Smooth muscle cell (in vitro differentiated cells): ENCODE data around the gene ZCCHC17. TPM values are rescaled to one million over a fixed set of nuclear protein-coding genes. Genes with fewer than 3 reads are reported as not detected.

Experiments
- DNase-seq: peaks from one replicate; lab custom pipeline; 2025; ENCODE audit not compliant: unreplicated experiment; lab: John Stamatoyannopoulos, UW
- H2AFZ ChIP-seq: fragments of 200-600 bp; sonication (generic); 2 replicates; pipeline ENCODE4 v1.6.0; 2016; ENCODE audit warnings: antibody characterized with exemption, low read depth, mild to moderate bottlenecking
- H3F3A ChIP-seq: fragments of 200-600 bp; sonication (generic); 2 replicates; pipeline ENCODE4 v1.6.0; 2017; ENCODE audit warnings: antibody characterized with exemption, low read depth
- H3K27ac ChIP-seq: fragments of 200-600 bp; sonication (generic); 2 replicates; pipeline ENCODE4 v1.5.1; 2016; ENCODE audit warnings: low read depth, mild to moderate bottlenecking
- H3K27me3 ChIP-seq: fragments of 200-600 bp; sonication (generic); 2 replicates; pipeline ENCODE4 v1.6.1; 2016; ENCODE audit warnings: low read depth, mild to moderate bottlenecking
- H3K36me3 ChIP-seq: fragments of 200-600 bp; sonication (generic); 2 replicates; pipeline ENCODE4 v1.5.1; 2016; ENCODE audit warnings: low read depth
- H3K4me1 ChIP-seq: fragments of 200-600 bp; sonication (generic); 2 replicates; pipeline ENCODE4 v1.5.1; 2016; ENCODE audit warnings: low read depth
- H3K4me2 ChIP-seq: fragments of 200-600 bp; sonication (generic); 2 replicates; pipeline ENCODE4 v1.6.0; 2016; ENCODE audit warnings: mild to moderate bottlenecking
- H3K4me3 ChIP-seq: fragments of 200-600 bp; sonication (generic); 2 replicates; pipeline ENCODE4 v1.5.1; 2016; ENCODE audit warnings: mild to moderate bottlenecking
- H3K79me2 ChIP-seq: fragments of 200-600 bp; sonication (generic); 2 replicates; pipeline ENCODE4 v1.6.0; 2016; ENCODE audit warnings: low read depth, mild to moderate bottlenecking
- H3K9ac ChIP-seq: fragments of 200-600 bp; sonication (generic); 2 replicates; pipeline ENCODE4 v1.6.0; 2016; ENCODE audit warnings: low read depth
- H3K9me3 ChIP-seq: fragments of 200-600 bp; sonication (generic); replicated peaks from 2 replicates; pipeline ENCODE4 v1.5.1; 2016; ENCODE audit warnings: low read depth
- H4K20me1 ChIP-seq: fragments of 200-600 bp; sonication (generic); 2 replicates; pipeline ENCODE4 v1.6.0; 2016; ENCODE audit warnings: low read depth
- WGBS: methylation state at CpG from one replicate; pipeline ENCODE4 v1.1.7; 2016; ENCODE audit warnings: low lambda C conversion rate; 5-methylcytosine and 5-hydroxymethylcytosine counted together
- polyA plus RNA-seq: library from polyadenylated mRNA; unstranded; fragments of >200 nt; fragmentation: Nextera tagmentation; extraction: Ambion mirVana; gene quantifications from 2 replicates; pipeline ENCODE4 v1.2.1, GENCODE V29; 2016
- total RNA-seq: library from RNA; depleted of rRNA; stranded (reverse); fragments of >200 nt; gene quantifications from 2 replicates; pipeline ENCODE4 v1.2.3, GENCODE V29; 2014
- TF ChIP-seq, protein P1 (sequence below): fragments of 200-600 bp; sonication (generic); IDR thresholded peaks from 2 replicates; pipeline ENCODE4 v1.5.1; 2017; ENCODE audit warnings: borderline replicate concordance, mild to moderate bottlenecking, antibody characterized with exemption; ENCODE audit not compliant: insufficient read depth, poor library complexity, severe bottlenecking

Gene ZCCHC17
- total and polyA plus RNA-seq, 2 experiments from 2014 or later = 34.2 to 47.3 TPM

DNA sequence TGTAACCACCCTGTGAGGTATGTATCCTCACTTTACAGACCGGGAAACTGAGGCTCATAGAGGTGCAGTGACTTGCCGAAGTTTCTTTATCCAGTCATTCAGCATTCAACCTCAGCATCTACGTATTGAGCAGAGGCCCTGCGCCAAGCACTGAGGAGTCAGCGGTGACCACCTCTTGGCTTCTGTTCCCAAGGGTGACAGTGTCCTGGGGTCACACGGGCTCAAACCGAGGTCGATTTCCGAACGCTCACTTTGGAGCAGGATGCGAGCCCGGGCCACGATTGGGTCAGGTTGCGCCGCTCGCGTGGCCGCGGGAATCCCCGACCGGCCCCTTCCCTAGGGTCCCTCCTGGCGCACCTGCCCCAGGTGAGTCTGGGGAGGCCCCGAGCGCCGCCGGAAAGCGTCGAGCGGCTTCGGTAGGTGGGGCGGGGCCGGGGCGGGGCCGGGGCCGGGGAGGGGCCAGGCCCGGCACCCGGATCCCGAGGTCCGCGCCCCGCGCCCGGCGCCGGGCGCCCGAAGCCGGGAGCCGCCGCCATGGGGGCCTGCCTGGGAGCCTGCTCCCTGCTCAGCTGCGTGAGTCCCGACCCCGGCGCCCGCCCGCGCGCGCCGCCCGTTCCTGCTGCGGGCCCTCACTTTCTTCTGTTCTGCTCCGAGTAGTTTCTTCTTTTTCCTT is 116.0 kb downstream of the ZCCHC17 start, which contains the start of gene SERINC2:
TSS of gene SERINC2 (plus strand) at position 482 of the 673 bp plus-strand sequence. CDS start at position 535, 53 bp downstream.
- H3K4me2 ChIP-seq = peak within 1 kb of the TSS; percentile 96
- H3K4me3 ChIP-seq = peak within 1 kb of the TSS; percentile 73
- peaks cover 10% of the 10 kb centered on the region for H3K27me3 ChIP-seq
- peaks cover 11% of the 10 kb centered on the region for H3K4me1 ChIP-seq
- H3K9ac ChIP-seq = peak within 1 kb of the TSS; percentile 77
- TF ChIP-seq, protein P1, sequence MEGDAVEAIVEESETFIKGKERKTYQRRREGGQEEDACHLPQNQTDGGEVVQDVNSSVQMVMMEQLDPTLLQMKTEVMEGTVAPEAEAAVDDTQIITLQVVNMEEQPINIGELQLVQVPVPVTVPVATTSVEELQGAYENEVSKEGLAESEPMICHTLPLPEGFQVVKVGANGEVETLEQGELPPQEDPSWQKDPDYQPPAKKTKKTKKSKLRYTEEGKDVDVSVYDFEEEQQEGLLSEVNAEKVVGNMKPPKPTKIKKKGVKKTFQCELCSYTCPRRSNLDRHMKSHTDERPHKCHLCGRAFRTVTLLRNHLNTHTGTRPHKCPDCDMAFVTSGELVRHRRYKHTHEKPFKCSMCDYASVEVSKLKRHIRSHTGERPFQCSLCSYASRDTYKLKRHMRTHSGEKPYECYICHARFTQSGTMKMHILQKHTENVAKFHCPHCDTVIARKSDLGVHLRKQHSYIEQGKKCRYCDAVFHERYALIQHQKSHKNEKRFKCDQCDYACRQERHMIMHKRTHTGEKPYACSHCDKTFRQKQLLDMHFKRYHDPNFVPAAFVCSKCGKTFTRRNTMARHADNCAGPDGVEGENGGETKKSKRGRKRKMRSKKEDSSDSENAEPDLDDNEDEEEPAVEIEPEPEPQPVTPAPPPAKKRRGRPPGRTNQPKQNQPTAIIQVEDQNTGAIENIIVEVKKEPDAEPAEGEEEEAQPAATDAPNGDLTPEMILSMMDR = no peak
- no peak within 1 kb of the TSS for H3K27ac ChIP-seq
- H2AFZ ChIP-seq = peak within 1 kb of the TSS; percentile 95
- no peak for DNase-seq
- H3K9me3 ChIP-seq = no peaks in the 10 kb centered on the region
- H4K20me1 ChIP-seq = peaks cover 15% of the 10 kb centered on the region
- no peaks in the 10 kb centered on the region for H3K36me3 ChIP-seq
- 8% methylated on average over 26 of the region's 63 CpGs for WGBS
- no peaks in the 10 kb centered on the region for H3K79me2 ChIP-seq
- H3F3A ChIP-seq = no peaks in the 10 kb centered on the region

DNA sequence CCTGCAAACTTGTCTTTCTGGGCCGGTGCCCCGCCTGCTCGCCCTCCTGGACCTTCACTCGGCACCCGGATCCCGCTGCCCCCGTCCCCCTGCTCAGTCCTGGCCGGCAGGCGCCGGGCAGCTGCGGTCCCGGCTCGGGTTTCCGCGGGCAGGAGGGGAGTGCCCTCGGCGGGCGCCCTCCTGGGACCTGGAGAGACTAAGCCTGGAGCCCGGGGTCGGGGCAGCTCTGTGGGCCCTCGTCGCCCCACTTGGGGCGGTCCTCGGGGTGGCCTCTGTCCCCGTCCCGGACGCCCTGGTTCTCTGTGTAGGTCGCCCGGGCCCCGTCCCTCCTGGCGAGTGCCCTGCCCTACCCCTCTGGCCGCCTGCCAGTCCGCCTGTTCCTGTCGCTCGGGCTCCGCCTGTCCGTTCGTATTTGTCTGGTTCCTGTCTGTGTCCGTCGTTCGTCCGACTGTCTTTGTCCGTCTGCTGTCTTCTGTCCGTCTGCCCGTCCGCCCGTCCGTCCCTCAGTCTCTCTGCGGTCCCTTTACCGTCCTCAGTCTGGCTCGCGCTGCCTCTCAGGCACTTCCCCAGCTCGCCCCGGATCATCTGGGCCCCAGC is 116.7 kb downstream of the ZCCHC17 start:
- Histone ChIP-seq H2AFZ (peak overlapping the region; percentile 95), H3K79me2 (no peaks in the 10 kb centered on the region), H3K4me1 (peaks cover 11% of the 10 kb centered on the region), H3K36me3 (no peaks in the 10 kb centered on the region), H4K20me1 (peaks cover 17% of the 10 kb centered on the region), H3K27ac (no peak overlapping the region), H3K4me2 (peak overlapping the region; percentile 96), H3K9ac (peak overlapping the region; percentile 77), H3K4me3 (peak overlapping the region; percentile 73), H3K27me3 (peaks cover 10% of the 10 kb centered on the region), H3K9me3 (no peaks in the 10 kb centered on the region), H3F3A (no peaks in the 10 kb centered on the region)
- TF ChIP-seq, protein P1 = no peak
- WGBS = 1% methylated on average over 47 of the region's 54 CpGs
- DNase-seq = peak; percentile 22

Other genes with a start within 250 kb of the ZCCHC17 start
- gene PUM1, start 231.3 kb upstream of the ZCCHC17 start, total RNA-seq = 78.2 and 79.6 TPM in 2 replicates
- 49.0 and 54.0 TPM in 2 replicates for gene PUM1, start 231.3 kb upstream of the ZCCHC17 start, polyA plus RNA-seq
- 0.45 TPM in 1 of 2 replicates, not detected in the other for gene NKAIN1, start 57.1 kb upstream of the ZCCHC17 start, total RNA-seq
- gene NKAIN1, start 57.1 kb upstream of the ZCCHC17 start, polyA plus RNA-seq = 0.39 and 1.4 TPM in 2 replicates
- 83.4 and 97.2 TPM in 2 replicates for gene SNRNP40, start 244 bp upstream of the ZCCHC17 start, total RNA-seq
- gene SNRNP40, start 244 bp upstream of the ZCCHC17 start, polyA plus RNA-seq = 67.6 and 77.9 TPM in 2 replicates
- gene FABP3, start 76.0 kb downstream of the ZCCHC17 start, total RNA-seq = 2.5 and 10.1 TPM in 2 replicates
- 6.9 and 7.4 TPM in 2 replicates for gene FABP3, start 76.0 kb downstream of the ZCCHC17 start, polyA plus RNA-seq
- gene SERINC2, start 116.2 kb downstream of the ZCCHC17 start, total RNA-seq = 26.4 and 31.6 TPM in 2 replicates
- 41.3 and 98.8 TPM in 2 replicates for gene SERINC2, start 116.2 kb downstream of the ZCCHC17 start, polyA plus RNA-seq